Suprapubic skin (tissue), 3 donors: ENCODE measurements around the gene PRMT7.

Experiments used
- EP300 ChIP-seq: sonication (generic); formaldehyde crosslinking; IDR thresholded peaks from one replicate; pipeline ENCODE4 v1.6.1; 2017; ENCODE audit warnings: antibody characterized with exemption
- POLR2A ChIP-seq, 2 donors: fragments of 450-650 bp; IDR thresholded peaks; one replicate each; pipeline ENCODE4 v1.6.1; 2017; ENCODE audit warnings: antibody characterized with exemption in 2 of 2, mild to moderate bottlenecking in 2 of 2, moderate library complexity in 2 of 2
- TF ChIP-seq, protein P1 (sequence below), 2 donors: fragments of 200-600 bp in 1 of 2; fragments of 450-650 bp in 1 of 2; sonication (generic) in 1 of 2; IDR thresholded peaks; one replicate each; pipeline ENCODE4 v1.5.1; 2016 to 2019; ENCODE audit warnings: antibody characterized with exemption in 2 of 2, mild to moderate bottlenecking in 1 of 2, moderate library complexity in 1 of 2

DNA sequence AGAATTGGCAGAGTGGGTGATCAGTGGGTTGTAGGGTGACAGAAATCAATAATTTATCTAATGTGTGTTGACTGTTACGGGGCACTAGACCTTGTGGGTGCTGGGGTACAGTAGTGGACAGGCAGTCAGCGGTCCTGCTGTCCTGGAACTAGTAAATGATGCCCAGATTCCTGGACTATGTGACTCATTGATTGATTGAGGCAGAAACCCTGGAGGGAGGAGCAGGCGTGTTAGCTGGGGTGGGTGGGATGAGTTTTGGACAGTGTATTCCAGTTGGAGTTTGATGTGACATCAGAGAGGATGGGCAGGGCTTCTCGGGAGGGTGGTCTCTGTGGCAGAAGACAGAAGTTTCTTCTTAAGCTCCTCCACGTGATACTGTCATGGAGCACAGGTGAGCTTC is 24.4 kb downstream of the PRMT7 start:
- TF ChIP-seq, protein P1, sequence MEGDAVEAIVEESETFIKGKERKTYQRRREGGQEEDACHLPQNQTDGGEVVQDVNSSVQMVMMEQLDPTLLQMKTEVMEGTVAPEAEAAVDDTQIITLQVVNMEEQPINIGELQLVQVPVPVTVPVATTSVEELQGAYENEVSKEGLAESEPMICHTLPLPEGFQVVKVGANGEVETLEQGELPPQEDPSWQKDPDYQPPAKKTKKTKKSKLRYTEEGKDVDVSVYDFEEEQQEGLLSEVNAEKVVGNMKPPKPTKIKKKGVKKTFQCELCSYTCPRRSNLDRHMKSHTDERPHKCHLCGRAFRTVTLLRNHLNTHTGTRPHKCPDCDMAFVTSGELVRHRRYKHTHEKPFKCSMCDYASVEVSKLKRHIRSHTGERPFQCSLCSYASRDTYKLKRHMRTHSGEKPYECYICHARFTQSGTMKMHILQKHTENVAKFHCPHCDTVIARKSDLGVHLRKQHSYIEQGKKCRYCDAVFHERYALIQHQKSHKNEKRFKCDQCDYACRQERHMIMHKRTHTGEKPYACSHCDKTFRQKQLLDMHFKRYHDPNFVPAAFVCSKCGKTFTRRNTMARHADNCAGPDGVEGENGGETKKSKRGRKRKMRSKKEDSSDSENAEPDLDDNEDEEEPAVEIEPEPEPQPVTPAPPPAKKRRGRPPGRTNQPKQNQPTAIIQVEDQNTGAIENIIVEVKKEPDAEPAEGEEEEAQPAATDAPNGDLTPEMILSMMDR (IDR thresholded peaks at IDR 0.05): no peak
- TF ChIP-seq POLR2A (IDR thresholded peaks at IDR 0.05) (no peak), EP300 (no peak)
